Stimulated activated CD8-positive, alpha-beta memory T cell treated with anti-CD3 and anti-CD28 coated beads, Interleukin-4, amount 100 ng/mL, for 1 hour (primary cell): ENCODE data around the gene DYNC2H1.
"Not testable (repeated sequence)": the region's sequence is repeated elsewhere in the genome, so short reads cannot be mapped to it uniquely, and the experiment has no call there.

ENCODE experiments used
- DNase-seq, 2 donors: peaks; one replicate each; pipeline ENCODE4 v3.0.0-alpha.2; 2020; ENCODE audit warnings: low read depth in 2 of 2, low spot score in 1 of 2

The DYNC2H1 gene

GRCh38 chr11:103112364-103112763, 3.1 kb downstream of the DYNC2H1 start:
- DNase-seq: no peak

GRCh38 chr11:103114836-103115235, 5.6 kb downstream of the DYNC2H1 start:
- DNase-seq: no peak

GRCh38 chr11:103125462-103125861, 16.2 kb downstream of the DYNC2H1 start:
- DNase-seq: no peak

GRCh38 chr11:103141986-103142385, 32.8 kb downstream of the DYNC2H1 start:
- not testable (repeated sequence) for DNase-seq

GRCh38 chr11:103147627-103148026, 38.4 kb downstream of the DYNC2H1 start:
- no peak for DNase-seq

GRCh38 chr11:103157542-103157941, 48.3 kb downstream of the DYNC2H1 start:
- no peak for DNase-seq

- DNase-seq: no peak
These were observed 55.0 kb downstream of the DYNC2H1 start for GRCh38 chr11:103164093-103164796.

GRCh38 chr11:103167166-103167565, 57.9 kb downstream of the DYNC2H1 start:
- DNase-seq: no peak

GRCh38 chr11:103170865-103171264, 61.6 kb downstream of the DYNC2H1 start:
- no peak for DNase-seq

GRCh38 chr11:103175461-103176129, 66.4 kb downstream of the DYNC2H1 start:
- DNase-seq: no peak

GRCh38 chr11:103183981-103184611, 74.9 kb downstream of the DYNC2H1 start:
- no peak for DNase-seq

- no peak for DNase-seq
These were observed 92.9 kb downstream of the DYNC2H1 start for GRCh38 chr11:103202048-103202651.

- no peak for DNase-seq
These were observed 101.3 kb downstream of the DYNC2H1 start for GRCh38 chr11:103210543-103210942.

- no peak for DNase-seq
These were observed 106.6 kb downstream of the DYNC2H1 start for GRCh38 chr11:103215812-103216211.

- no peak for DNase-seq
These were observed 110.9 kb downstream of the DYNC2H1 start for GRCh38 chr11:103220133-103220532.

- DNase-seq: no peak
These were observed 113.6 kb downstream of the DYNC2H1 start for GRCh38 chr11:103222806-103223205.

GRCh38 chr11:103228807-103229206, 119.6 kb downstream of the DYNC2H1 start:
- DNase-seq: no peak

- no peak for DNase-seq
These were observed 125.7 kb downstream of the DYNC2H1 start for GRCh38 chr11:103234974-103235373.

- DNase-seq: no peak
These were observed 132.3 kb downstream of the DYNC2H1 start for GRCh38 chr11:103241574-103241973.

GRCh38 chr11:103254123-103254522, 144.9 kb downstream of the DYNC2H1 start:
- DNase-seq: no peak

- DNase-seq: no peak
These were observed 148.1 kb downstream of the DYNC2H1 start for GRCh38 chr11:103257360-103257759.
